Measurements from ENCODE around the gene AKAP1.

The AKAP1 gene

GRCh38 chr17:57164814-57165213 lies 79.8 kb downstream of the AKAP1 start:
- no peak for DNase-seq (ENCODE audit: low read depth in 2 of 2)

GRCh38 chr17:57165754-57166153 lies 80.7 kb downstream of the AKAP1 start:
- DNase-seq (ENCODE audit: low read depth in 2 of 2): no peak

- no peak for DNase-seq (ENCODE audit: low read depth in 2 of 2)
These were observed 81.8 kb downstream of the AKAP1 start for GRCh38 chr17:57166803-57167202.

- DNase-seq (ENCODE audit: low read depth in 2 of 2): no peak
These were observed 83.6 kb downstream of the AKAP1 start for GRCh38 chr17:57168695-57169094.

GRCh38 chr17:57170866-57171265 lies 85.8 kb downstream of the AKAP1 start:
- DNase-seq (ENCODE audit: low read depth in 2 of 2): no peak
